ENCODE results near the gene WFDC12. TPM values are rescaled to one million over a fixed set of nuclear protein-coding genes. Genes with fewer than 3 reads are reported as not detected.

The WFDC12 gene, protein sequence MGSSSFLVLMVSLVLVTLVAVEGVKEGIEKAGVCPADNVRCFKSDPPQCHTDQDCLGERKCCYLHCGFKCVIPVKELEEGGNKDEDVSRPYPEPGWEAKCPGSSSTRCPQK
- total RNA-seq (2022; extraction: Qiagen RNA extraction) = not detected in 5 replicates

DNA sequence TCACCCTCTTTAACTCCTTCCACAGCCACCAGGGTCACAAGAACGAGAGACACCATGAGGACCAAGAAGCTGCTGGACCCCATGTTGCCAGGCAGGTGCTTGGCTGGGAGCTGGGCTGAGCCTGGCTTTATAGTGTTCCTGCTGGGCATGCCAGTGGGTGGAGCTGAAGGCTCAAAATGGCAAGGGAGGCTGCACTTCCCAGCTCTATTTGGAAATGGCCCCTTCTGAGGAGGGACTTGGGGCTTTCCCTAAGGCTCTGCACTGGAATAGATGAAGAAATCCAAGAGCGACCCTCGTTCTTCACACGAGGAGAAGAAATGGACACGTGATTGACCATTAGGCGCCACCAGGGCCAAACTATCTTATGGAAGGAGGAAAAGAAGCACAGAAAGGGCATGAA lies at the start of gene WFDC12:
WFDC12 (minus strand) TSS at position 101 of the 400 bp plus-strand sequence; CDS start at position 83, 18 bp downstream.

DNA sequence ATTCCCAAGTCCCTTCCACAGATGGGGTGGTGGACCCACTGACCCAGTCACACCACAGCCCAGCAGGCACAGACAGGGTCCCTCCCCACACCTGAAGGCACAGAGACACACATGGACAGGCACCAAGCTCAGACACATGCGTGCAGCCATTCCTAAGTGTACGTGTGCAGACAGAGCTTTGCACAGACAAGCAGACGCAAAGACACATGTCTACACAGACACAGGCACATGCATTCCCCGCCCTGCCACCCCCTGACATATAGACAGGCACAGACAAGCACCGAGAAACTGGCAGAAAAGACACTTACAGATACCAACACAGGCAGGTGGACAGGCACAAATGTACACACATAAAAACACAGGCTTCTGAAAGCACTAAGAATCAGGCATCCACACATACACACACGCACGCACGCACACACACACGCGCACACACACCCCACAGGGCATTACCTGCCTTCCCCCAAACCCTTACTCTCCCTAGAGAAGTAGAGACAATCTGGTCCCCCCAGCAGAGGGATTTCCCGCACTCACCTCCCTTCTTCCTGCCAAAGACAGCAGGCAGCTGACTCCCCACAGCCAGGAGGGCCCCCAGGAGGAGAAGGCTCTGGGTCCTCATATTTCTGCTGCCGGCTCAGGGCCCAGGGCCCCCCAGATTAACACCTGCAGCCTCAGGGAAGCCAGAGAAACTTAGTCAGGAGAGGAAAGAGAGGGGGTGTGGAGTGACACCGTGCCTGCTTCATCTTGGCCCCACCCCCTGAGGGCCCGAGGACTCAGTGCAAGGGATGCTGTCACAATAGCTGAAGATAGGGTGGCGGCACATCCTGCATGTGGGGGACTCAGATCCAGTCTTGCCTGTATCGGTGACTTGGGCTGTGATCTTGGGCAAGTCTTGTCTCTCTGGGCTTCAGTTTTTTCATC lies 9.5 kb downstream of the WFDC12 start, which contains the start of gene WFDC5:
WFDC5 (minus strand) TSS at position 710 of the 921 bp plus-strand sequence; CDS start at position 619, 91 bp downstream.

DNA sequence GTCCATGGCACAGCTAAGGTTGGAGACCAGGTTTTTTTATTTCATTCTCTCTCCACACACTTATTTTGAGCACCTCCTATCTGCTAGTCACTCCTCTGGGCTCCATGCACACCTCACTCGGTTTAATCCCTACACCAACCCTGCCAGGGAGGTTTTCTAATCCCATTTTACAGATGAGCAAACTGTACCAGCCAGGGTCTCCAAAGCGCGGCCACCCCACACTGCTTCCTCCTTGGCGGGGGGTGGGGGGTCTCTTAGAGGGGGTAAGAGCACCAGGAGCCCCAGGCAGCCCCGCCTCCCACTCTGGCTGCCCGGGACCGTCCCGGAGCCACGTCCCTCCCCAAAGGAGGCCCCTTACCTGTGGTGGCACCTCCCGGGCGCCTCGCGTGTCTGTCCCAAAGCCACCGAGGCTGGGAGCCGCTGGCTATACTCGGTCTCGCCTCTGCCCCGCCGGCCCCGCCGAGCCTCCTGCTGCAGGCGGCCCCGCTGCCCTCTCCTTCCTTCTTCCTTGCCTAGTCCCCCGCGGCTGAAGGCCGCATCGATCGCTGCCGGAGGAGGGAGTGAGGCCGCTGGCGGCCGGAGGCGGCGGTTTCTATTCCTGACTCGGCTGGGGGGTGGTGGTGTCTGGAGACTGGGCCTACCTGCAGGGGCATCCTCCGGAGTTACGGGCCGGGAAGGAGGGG lies 23.6 kb downstream of the WFDC12 start, which contains the start of gene KCNS1:
KCNS1 (minus strand) TSS at position 565 of the 683 bp plus-strand sequence. CDS start 1,891 bp downstream, outside the sequence.

Other genes with a start within 250 kb of the WFDC12 start
- 187 to 204 TPM (median 194 TPM) in 5 replicates for gene YWHAB, start 238.8 kb downstream of the WFDC12 start, total RNA-seq (2022; extraction: Qiagen RNA extraction)
- 11.4 to 20.6 TPM (median 15.7 TPM) in 5 replicates for gene PABPC1L, start 214.4 kb downstream of the WFDC12 start, total RNA-seq (2022; extraction: Qiagen RNA extraction)
- 38.6 to 46.0 TPM (median 39.2 TPM) in 5 replicates for gene TOMM34, start 164.1 kb downstream of the WFDC12 start, total RNA-seq (2022; extraction: Qiagen RNA extraction)
- gene STK4, start 158.0 kb downstream of the WFDC12 start, total RNA-seq (2022; extraction: Qiagen RNA extraction) = 11.7 to 14.0 TPM (median 13.0 TPM) in 5 replicates
- not detected in 5 replicates for gene KCNS1, start 23.3 kb downstream of the WFDC12 start, total RNA-seq (2022; extraction: Qiagen RNA extraction)
- gene WFDC5, start 9.3 kb downstream of the WFDC12 start, total RNA-seq (2022; extraction: Qiagen RNA extraction) = not detected in 5 replicates
- gene PI3, start 50.4 kb upstream of the WFDC12 start, total RNA-seq (2022; extraction: Qiagen RNA extraction) = 2.2 to 4.2 TPM (median 3.7 TPM) in 5 replicates
- not detected in 5 replicates for gene SEMG1, start 82.6 kb upstream of the WFDC12 start, total RNA-seq (2022; extraction: Qiagen RNA extraction)
- not detected in 5 replicates for gene SEMG2, start 96.9 kb upstream of the WFDC12 start, total RNA-seq (2022; extraction: Qiagen RNA extraction)
- 7.2 to 15.2 TPM (median 11.4 TPM) in 5 replicates for gene SLPI, start 130.1 kb upstream of the WFDC12 start, total RNA-seq (2022; extraction: Qiagen RNA extraction)
- gene RBPJL, start 182.4 kb upstream of the WFDC12 start, total RNA-seq (2022; extraction: Qiagen RNA extraction) = not detected in 5 replicates
- gene MATN4, start 183.8 kb upstream of the WFDC12 start, total RNA-seq (2022; extraction: Qiagen RNA extraction) = 0.09 to 0.26 TPM (median 0.15 TPM) in 4 of 5 replicates, not detected in the other
- gene SDC4, start 224.0 kb upstream of the WFDC12 start, total RNA-seq (2022; extraction: Qiagen RNA extraction) = 102 to 115 TPM (median 106 TPM) in 5 replicates
- 22.2 to 33.8 TPM (median 31.0 TPM) in 5 replicates for gene SYS1, start 238.7 kb upstream of the WFDC12 start, total RNA-seq (2022; extraction: Qiagen RNA extraction)

Data from A549 treated with Mapracorat at 1 μM for 4 hours (cell line).